Neural cell (in vitro differentiated cells): ENCODE measurements around the gene C2orf68. TPM values are rescaled to one million over a fixed set of nuclear protein-coding genes. Genes with fewer than 3 reads are reported as not detected.

Experiments used
- H2AFZ ChIP-seq: fragments of 200-600, 300-800 bp; sonication (generic), shearing (Covaris generic); 2 replicates; pipeline ENCODE4 v1.6.0; 2014; ENCODE audit warnings: low read depth, mild to moderate bottlenecking, antibody characterized with exemption, low read length, moderate library complexity
- H3F3A ChIP-seq: fragments of 200-600 bp; shearing (Covaris generic); 2 replicates; pipeline ENCODE4 v1.6.1; 2016; ENCODE audit warnings: mild to moderate bottlenecking, moderate library complexity, mixed read lengths, antibody characterized with exemption, low read length; ENCODE audit not compliant: insufficient read depth, poor library complexity, severe bottlenecking
- H3K27ac ChIP-seq: fragments of 200-600, 300-800 bp; sonication (generic), shearing (Covaris generic); 2 replicates; pipeline ENCODE4 v1.5.1; 2014; ENCODE audit warnings: mild to moderate bottlenecking, low read length, moderate library complexity
- H3K27me3 ChIP-seq: fragments of 300-800, 200-600 bp; sonication (generic), shearing (Covaris generic); 2 replicates; pipeline ENCODE4 v1.6.0; 2014; ENCODE audit warnings: mild to moderate bottlenecking, low read depth, low read length, moderate library complexity; ENCODE audit not compliant: insufficient read depth
- H3K36me3 ChIP-seq: fragments of 300-800, 200-600 bp; sonication (generic), shearing (Covaris generic); 2 replicates; pipeline ENCODE4 v1.5.1; 2014; ENCODE audit warnings: mild to moderate bottlenecking, antibody characterized with exemption, low read length, moderate library complexity; ENCODE audit not compliant: insufficient read depth
- H3K4me2 ChIP-seq: fragments of 300-800, 200-600 bp; sonication (generic), shearing (Covaris generic); 2 replicates; pipeline ENCODE4 v1.6.0; 2014; ENCODE audit warnings: mild to moderate bottlenecking, low read length
- H3K4me3 ChIP-seq: fragments of 300-800, 200-600 bp; sonication (generic), shearing (Covaris generic); 2 replicates; pipeline ENCODE4 v1.5.1; 2014; ENCODE audit warnings: mild to moderate bottlenecking, low read length, moderate library complexity
- H3K79me2 ChIP-seq: fragments of 200-600 bp; shearing (Covaris generic); replicated peaks from 2 replicates; pipeline ENCODE4 v1.6.0; 2014; ENCODE audit warnings: mild to moderate bottlenecking, low read length, moderate library complexity; ENCODE audit not compliant: insufficient read depth
- H3K9ac ChIP-seq: fragments of 300-800, 200-600 bp; sonication (generic), shearing (Covaris generic); 2 replicates; pipeline ENCODE4 v1.6.1; 2016; ENCODE audit warnings: mild to moderate bottlenecking, low read length, mixed read lengths
- H3K9me2 ChIP-seq: fragments of 200-600 bp; shearing (Covaris generic); 2 replicates; pipeline ENCODE4 v1.6.1; 2016; ENCODE audit warnings: mild to moderate bottlenecking, low read length, mixed read lengths; ENCODE audit not compliant: insufficient read depth
- H3K9me3 ChIP-seq: fragments of 200-600, 300-800 bp; sonication (generic), shearing (Covaris generic); 2 replicates; pipeline ENCODE4 v1.6.1; 2016; ENCODE audit warnings: mild to moderate bottlenecking, mixed run types, low read length, moderate library complexity, mixed read lengths
- H4K20me1 ChIP-seq: fragments of 200-600 bp; shearing (Covaris generic); 2 replicates; pipeline ENCODE4 v1.6.1; 2016; ENCODE audit warnings: mild to moderate bottlenecking, mixed run types; ENCODE audit not compliant: insufficient read depth
- EP300 ChIP-seq: fragments of 450-650 bp; conservative IDR thresholded peaks from 2 replicates; pipeline ENCODE4 v1.6.1; 2014; ENCODE audit warnings: antibody characterized with exemption, mild to moderate bottlenecking, moderate library complexity; ENCODE audit not compliant: poor library complexity, severe bottlenecking
- EZH2 ChIP-seq: fragments of 200-600, 300-800 bp; shearing (Covaris generic), sonication (generic); IDR thresholded peaks from 2 replicates; pipeline ENCODE4 v1.6.1; 2014; ENCODE audit warnings: antibody characterized with exemption, low read length, borderline replicate concordance, mild to moderate bottlenecking; ENCODE audit not compliant: insufficient read depth, poor library complexity, severe bottlenecking
- MXI1 ChIP-seq: fragments of 450-650 bp; conservative IDR thresholded peaks from 2 replicates; pipeline ENCODE4 v1.6.1; 2014; ENCODE audit warnings: antibody characterized with exemption, mild to moderate bottlenecking; ENCODE audit not compliant: poor library complexity, severe bottlenecking
- POLR2AphosphoS5 ChIP-seq: IDR thresholded peaks from 2 replicates; pipeline ENCODE4 v1.6.1; 2012
- RAD21 ChIP-seq: fragments of 450-650 bp; conservative IDR thresholded peaks from 2 replicates; pipeline ENCODE4 v1.6.1; 2014; ENCODE audit warnings: antibody characterized with exemption, mild to moderate bottlenecking, moderate library complexity
- REST ChIP-seq: IDR thresholded peaks from 2 replicates; pipeline ENCODE4 v1.6.1; 2012; ENCODE audit warnings: borderline replicate concordance
- SMC3 ChIP-seq: fragments of 450-650 bp; conservative IDR thresholded peaks from 2 replicates; pipeline ENCODE4 v1.6.1; 2014; ENCODE audit warnings: antibody characterized with exemption, mild to moderate bottlenecking, moderate library complexity; ENCODE audit not compliant: poor library complexity
- TAF1 ChIP-seq: IDR thresholded peaks from 2 replicates; pipeline ENCODE4 v1.6.1; 2012; ENCODE audit warnings: low read depth
- polyA plus RNA-seq: library from polyadenylated mRNA; depleted of rRNA; stranded (reverse); fragments of >200 nt; gene quantifications from 2 replicates; pipeline ENCODE4 v1.2.3, GENCODE V29; 2014
- TF ChIP-seq, protein P1 (sequence below): fragments of 450-650 bp; IDR thresholded peaks from 2 replicates; pipeline ENCODE4 v1.5.1; 2014; ENCODE audit warnings: antibody characterized with exemption, mild to moderate bottlenecking, moderate library complexity; ENCODE audit not compliant: poor library complexity, severe bottlenecking

The C2orf68 gene
- polyA plus RNA-seq, 1 donor from 2014 or later = 28.0 TPM

DNA sequence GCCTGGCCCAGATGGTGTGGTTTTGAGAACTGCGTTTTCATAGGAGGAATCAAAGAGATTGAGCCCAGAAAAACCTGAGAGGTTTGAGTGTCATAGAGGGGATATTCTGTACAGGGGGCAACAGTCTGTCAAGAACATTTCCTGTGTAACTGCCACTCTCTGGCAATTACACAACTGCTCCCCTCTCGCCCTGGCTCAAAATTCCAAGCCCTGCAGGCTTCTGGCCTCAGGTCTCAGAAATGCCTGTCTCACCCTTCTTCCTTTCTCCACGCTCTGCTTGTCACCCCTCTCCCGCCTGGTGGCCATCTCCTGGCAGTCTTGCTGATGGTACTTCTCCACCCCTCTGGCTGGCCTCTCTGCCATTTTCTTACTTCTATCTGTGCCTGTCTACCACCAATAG lies 23.6 kb downstream of the C2orf68 start:
- TF ChIP-seq, protein P1, sequence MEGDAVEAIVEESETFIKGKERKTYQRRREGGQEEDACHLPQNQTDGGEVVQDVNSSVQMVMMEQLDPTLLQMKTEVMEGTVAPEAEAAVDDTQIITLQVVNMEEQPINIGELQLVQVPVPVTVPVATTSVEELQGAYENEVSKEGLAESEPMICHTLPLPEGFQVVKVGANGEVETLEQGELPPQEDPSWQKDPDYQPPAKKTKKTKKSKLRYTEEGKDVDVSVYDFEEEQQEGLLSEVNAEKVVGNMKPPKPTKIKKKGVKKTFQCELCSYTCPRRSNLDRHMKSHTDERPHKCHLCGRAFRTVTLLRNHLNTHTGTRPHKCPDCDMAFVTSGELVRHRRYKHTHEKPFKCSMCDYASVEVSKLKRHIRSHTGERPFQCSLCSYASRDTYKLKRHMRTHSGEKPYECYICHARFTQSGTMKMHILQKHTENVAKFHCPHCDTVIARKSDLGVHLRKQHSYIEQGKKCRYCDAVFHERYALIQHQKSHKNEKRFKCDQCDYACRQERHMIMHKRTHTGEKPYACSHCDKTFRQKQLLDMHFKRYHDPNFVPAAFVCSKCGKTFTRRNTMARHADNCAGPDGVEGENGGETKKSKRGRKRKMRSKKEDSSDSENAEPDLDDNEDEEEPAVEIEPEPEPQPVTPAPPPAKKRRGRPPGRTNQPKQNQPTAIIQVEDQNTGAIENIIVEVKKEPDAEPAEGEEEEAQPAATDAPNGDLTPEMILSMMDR = no peak
- Histone ChIP-seq H3K27me3 (peaks cover 29% of the 10 kb centered on the region), H2AFZ (no peak overlapping the region), H3K79me2 (no peaks in the 10 kb centered on the region), H3K4me2 (no peak overlapping the region), H4K20me1 (no peaks in the 10 kb centered on the region), H3K9ac (no peak overlapping the region), H3K36me3 (no peaks in the 10 kb centered on the region), H3K4me3 (no peak overlapping the region), H3K9me2 (no peaks in the 10 kb centered on the region), H3K9me3 (no peaks in the 10 kb centered on the region), H3F3A (no peaks in the 10 kb centered on the region), H3K27ac (no peak overlapping the region)

DNA sequence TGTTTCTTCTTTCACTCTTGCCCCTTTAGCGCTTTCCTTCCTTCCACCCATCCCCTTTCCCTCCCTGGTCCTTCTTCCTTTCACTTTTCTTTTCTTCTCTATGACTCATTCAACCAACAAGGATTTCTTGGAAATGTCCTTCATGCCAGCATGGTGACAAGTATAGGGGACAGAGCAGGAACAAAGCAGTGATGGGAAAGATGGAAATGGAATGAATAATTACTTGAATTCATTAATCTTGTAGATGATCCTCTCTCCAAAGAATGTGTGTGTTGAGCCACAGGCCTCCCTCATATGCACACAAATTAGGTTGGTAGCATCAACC lies 26.1 kb downstream of the C2orf68 start:
- Histone ChIP-seq H3K4me2 (no peak overlapping the region), H3K27ac (no peak overlapping the region), H3F3A (no peaks in the 10 kb centered on the region), H3K9ac (no peak overlapping the region), H3K9me3 (no peaks in the 10 kb centered on the region), H2AFZ (no peak overlapping the region), H4K20me1 (no peaks in the 10 kb centered on the region), H3K4me3 (no peak overlapping the region), H3K79me2 (no peaks in the 10 kb centered on the region), H3K27me3 (peaks cover 42% of the 10 kb centered on the region), H3K36me3 (no peaks in the 10 kb centered on the region), H3K9me2 (no peaks in the 10 kb centered on the region)
- TF ChIP-seq MXI1 = no peak

DNA sequence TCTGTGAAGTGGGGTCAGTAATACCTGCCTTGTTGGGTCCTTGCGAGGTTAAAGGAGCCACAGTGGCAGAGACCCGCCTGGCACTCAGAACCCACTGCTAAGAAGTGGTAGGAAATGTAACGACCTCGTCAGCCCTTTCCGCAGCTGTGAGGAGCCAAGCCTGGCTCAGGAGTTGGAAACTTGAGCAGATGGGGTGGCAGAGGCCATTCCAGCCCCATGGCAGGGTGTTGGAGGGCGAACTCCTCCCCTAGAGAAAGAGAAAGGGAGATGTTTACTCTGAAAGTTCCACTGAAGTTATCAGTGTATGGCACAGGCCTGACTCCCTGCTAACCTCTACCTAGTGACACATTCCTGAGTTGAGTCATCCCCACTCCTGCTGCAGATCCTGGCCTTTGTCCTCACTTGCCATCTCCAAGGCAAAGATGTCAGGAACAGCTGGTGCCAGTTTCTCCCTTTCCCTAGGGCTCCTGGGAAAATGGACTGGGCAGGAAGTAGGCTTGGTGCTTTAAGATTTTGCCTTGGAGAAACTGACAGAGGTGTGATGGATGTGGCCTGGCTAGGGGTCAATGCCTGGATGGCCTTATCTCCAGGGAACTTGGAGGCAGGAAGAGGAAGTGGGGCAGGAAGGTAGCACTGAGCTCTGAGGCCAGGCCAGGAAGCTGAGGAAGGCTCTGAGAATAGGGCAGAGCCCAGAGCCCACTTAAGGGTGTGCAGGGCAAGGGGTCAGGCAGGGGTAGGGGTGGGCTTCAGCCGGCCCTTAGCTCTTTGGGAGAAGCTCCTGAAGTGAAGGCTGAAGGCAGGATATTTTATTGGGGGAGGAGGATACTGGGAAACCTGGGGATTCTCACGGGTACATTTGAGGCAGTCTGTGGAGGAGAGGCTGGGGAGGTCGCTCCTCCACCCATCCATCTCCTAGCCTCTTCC lies 26.7 kb downstream of the C2orf68 start:
- H3K36me3 ChIP-seq = no peaks in the 10 kb centered on the region
- no peak overlapping the region for H2AFZ ChIP-seq
- no peak overlapping the region for H3K27ac ChIP-seq
- H4K20me1 ChIP-seq = no peaks in the 10 kb centered on the region
- H3K27me3 ChIP-seq = peaks cover 42% of the 10 kb centered on the region
- no peaks in the 10 kb centered on the region for H3K79me2 ChIP-seq
- TF ChIP-seq EZH2 (no peak), POLR2AphosphoS5 (no peak), SMC3 (no peak), RAD21 (no peak), TAF1 (no peak), MXI1 (no peak), EP300 (no peak), REST (no peak)
- TF ChIP-seq, protein P1 = no peak
- H3K4me2 ChIP-seq = no peak overlapping the region
- no peak overlapping the region for H3K4me3 ChIP-seq
- no peaks in the 10 kb centered on the region for H3F3A ChIP-seq
- H3K9me2 ChIP-seq = no peaks in the 10 kb centered on the region
- H3K9me3 ChIP-seq = no peaks in the 10 kb centered on the region
- no peak overlapping the region for H3K9ac ChIP-seq
